Progenitor cell of endocrine pancreas (in vitro differentiated cells): ENCODE results near the gene PTPN20. TPM values are rescaled to one million over a fixed set of nuclear protein-coding genes. Genes with fewer than 3 reads are reported as not detected.

Experiments used
- DNase-seq: peaks from one replicate; pipeline ENCODE4 v3.0.0; 2021; ENCODE audit warnings: low spot score; ENCODE audit not compliant: unreplicated experiment
- H3K27ac Mint-ChIP-seq: 2 replicates; pipeline ENCODE4 v1.8.0; 2021; ENCODE audit warnings: mild to moderate bottlenecking, moderate library complexity, mixed read lengths
- H3K27me3 Mint-ChIP-seq: 2 replicates; pipeline ENCODE4 v1.8.0; 2021; ENCODE audit warnings: mixed read lengths
- H3K36me3 Mint-ChIP-seq: 2 replicates; pipeline ENCODE4 v1.8.0; 2022; ENCODE audit warnings: mixed read lengths; ENCODE audit not compliant: insufficient read depth
- H3K4me1 Mint-ChIP-seq: 2 replicates; pipeline ENCODE4 v1.8.0; 2021; ENCODE audit warnings: low read depth, mixed read lengths
- H3K4me3 Mint-ChIP-seq: 2 replicates; pipeline ENCODE4 v1.8.0; 2021; ENCODE audit warnings: low read depth, mild to moderate bottlenecking, moderate library complexity, mixed read lengths
- H3K9me3 Mint-ChIP-seq: 2 replicates; pipeline ENCODE4 v1.8.0; 2021; ENCODE audit warnings: low read depth, mixed read lengths
- total RNA-seq: library from RNA; stranded (reverse); gene quantifications from 2 replicates; pipeline ENCODE4 v1.2.1, GENCODE V29; 2021
- TF ChIP-seq, protein P1 (sequence below): fragments of 200-600 bp; sonication (generic); IDR thresholded peaks from one replicate; pipeline ENCODE4 v1.5.0; 2021; ENCODE audit warnings: antibody characterized with exemption, mild to moderate bottlenecking; ENCODE audit not compliant: unreplicated experiment

Gene PTPN20
- total RNA-seq, 1 donor from 2014 or later: 0.55 TPM

GRCh38 chr10:46999217-46999616, 88.0 kb downstream of the PTPN20 start:
- Mint-ChIP-seq H3K27me3 (peaks cover 34% of the 10 kb centered on the region), H3K9me3 (peaks cover 12% of the 10 kb centered on the region), H3K36me3 (peaks cover 2% of the 10 kb centered on the region), H3K4me1 (peaks cover 8% of the 10 kb centered on the region), H3K4me3 (no peak overlapping the region), H3K27ac (no peak overlapping the region)
- DNase-seq: no peak
- TF ChIP-seq, protein P1, sequence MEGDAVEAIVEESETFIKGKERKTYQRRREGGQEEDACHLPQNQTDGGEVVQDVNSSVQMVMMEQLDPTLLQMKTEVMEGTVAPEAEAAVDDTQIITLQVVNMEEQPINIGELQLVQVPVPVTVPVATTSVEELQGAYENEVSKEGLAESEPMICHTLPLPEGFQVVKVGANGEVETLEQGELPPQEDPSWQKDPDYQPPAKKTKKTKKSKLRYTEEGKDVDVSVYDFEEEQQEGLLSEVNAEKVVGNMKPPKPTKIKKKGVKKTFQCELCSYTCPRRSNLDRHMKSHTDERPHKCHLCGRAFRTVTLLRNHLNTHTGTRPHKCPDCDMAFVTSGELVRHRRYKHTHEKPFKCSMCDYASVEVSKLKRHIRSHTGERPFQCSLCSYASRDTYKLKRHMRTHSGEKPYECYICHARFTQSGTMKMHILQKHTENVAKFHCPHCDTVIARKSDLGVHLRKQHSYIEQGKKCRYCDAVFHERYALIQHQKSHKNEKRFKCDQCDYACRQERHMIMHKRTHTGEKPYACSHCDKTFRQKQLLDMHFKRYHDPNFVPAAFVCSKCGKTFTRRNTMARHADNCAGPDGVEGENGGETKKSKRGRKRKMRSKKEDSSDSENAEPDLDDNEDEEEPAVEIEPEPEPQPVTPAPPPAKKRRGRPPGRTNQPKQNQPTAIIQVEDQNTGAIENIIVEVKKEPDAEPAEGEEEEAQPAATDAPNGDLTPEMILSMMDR: no peak

DNA sequence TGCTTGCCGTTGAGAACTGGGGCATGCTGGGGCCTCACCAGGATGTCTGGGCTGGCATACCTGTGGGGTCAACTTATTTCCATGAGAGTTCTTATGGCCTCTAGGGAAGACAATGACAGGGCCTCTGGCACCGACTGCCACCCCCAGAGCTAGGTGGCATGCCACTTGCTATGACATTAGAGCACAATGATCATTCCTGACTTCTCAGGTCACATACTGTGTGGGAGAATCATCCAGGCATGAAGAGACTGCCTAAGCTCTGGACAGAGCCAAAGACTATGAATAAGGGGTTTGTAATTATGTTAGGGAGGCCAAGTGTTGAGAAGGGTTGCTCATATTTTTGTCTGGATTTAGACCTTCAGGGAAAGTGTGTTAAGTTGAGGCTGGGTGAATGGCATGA, 97.5 kb downstream of the PTPN20 start:
- Mint-ChIP-seq H3K27ac (no peak overlapping the region), H3K27me3 (peaks cover 46% of the 10 kb centered on the region), H3K4me1 (no peaks in the 10 kb centered on the region), H3K4me3 (no peak overlapping the region), H3K9me3 (peaks cover 2% of the 10 kb centered on the region), H3K36me3 (no peaks in the 10 kb centered on the region)
- DNase-seq: no peak
- TF ChIP-seq, protein P1: no peak

- Mint-ChIP-seq H3K9me3 (peaks cover 2% of the 10 kb centered on the region), H3K27ac (no peak overlapping the region), H3K36me3 (no peaks in the 10 kb centered on the region), H3K4me1 (no peaks in the 10 kb centered on the region), H3K27me3 (peaks cover 46% of the 10 kb centered on the region), H3K4me3 (no peak overlapping the region)
- TF ChIP-seq, protein P1: no peak
- no peak for DNase-seq
Measured at GRCh38 chr10:47009215-47009838, 98.1 kb downstream of the PTPN20 start.

- Mint-ChIP-seq H3K36me3 (no peaks in the 10 kb centered on the region), H3K4me3 (no peak overlapping the region), H3K9me3 (peaks cover 2% of the 10 kb centered on the region), H3K27ac (no peak overlapping the region), H3K27me3 (peaks cover 51% of the 10 kb centered on the region), H3K4me1 (no peaks in the 10 kb centered on the region)
- no peak for DNase-seq
- TF ChIP-seq, protein P1: no peak
Measured at GRCh38 chr10:47010036-47010435, 98.8 kb downstream of the PTPN20 start.

DNA sequence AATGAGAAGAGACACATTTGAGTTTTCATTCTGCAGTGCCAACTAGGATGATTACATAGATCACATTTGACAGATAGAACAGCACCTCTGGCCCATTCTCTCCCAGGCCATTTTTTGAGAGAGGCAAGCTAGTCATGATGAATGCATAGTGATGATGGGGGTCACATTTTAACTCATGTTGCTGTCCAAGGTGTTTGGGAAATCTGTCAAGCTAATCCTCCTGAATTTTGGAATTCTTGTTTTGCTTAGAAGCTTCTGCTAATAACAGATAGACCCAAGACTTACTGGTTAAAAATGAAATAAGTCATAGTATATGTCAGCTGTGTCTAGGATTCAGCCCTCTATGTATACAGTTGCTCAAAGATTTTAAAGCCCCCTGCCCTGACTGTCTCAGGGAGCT, 101.0 kb downstream of the PTPN20 start:
- Mint-ChIP-seq H3K27me3 (peaks cover 53% of the 10 kb centered on the region), H3K4me3 (no peak overlapping the region), H3K27ac (no peak overlapping the region), H3K36me3 (no peaks in the 10 kb centered on the region), H3K9me3 (peaks cover 2% of the 10 kb centered on the region), H3K4me1 (no peaks in the 10 kb centered on the region)
- TF ChIP-seq, protein P1: no peak
- DNase-seq: no peak
